ENCODE results near the gene ZNF467. TPM values are rescaled to one million over a fixed set of nuclear protein-coding genes. Genes with fewer than 3 reads are reported as not detected.
A peak's percentile ranks its signal among the peaks of the same experiment; 100 is the strongest.

The ZNF467 gene
- total and polyA plus RNA-seq, 8 donors, result 3.1 to 16.4 (median 12.2) TPM; not detected in 1

DNA sequence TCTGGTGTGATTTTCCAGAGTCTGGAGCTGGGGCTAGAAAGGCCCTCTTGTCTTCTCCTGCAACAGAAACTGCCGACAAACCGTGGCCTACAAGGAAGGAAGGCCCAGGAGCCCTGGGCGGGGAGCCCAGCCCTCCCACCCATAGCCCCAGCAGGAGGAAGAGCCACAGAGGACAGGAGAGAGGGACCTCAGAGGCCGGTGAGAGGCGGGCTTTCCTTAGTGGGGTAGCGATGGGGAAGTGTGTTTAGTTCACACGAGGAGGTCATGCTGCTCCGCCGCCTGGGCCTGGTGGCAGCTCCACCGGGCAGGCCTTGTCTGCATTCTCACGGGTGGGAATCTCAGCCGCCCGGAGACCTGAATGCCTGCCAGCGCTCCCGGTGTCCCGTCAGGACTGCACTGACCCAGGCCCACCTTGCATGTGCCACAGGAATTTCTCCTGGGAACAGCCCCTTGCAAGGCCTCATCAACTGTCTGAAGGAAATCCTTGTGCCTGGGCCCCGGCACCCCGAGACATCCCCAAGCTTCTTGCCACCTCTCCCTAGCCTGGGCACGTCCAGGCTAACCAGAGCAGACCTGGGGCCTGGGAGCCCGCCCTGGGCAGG lies 50.9 kb downstream of the ZNF467 start:
- no peak overlapping the region for H3K27ac ChIP-seq
- H3K4me3 ChIP-seq, result no peak overlapping the region
- H3K9me3 ChIP-seq, result no peaks in the 10 kb centered on the region
- peaks cover 44 to 75% (median 72%) of the 10 kb centered on the region in 4 donors for H3K36me3 ChIP-seq
- TF ChIP-seq EP300 (IDR thresholded peaks at IDR 0.05), result no peak
- TF ChIP-seq POLR2A (IDR thresholded peaks at IDR 0.05), result no peak
- no peak for TF ChIP-seq POLR2AphosphoS5 (IDR thresholded peaks at IDR 0.05)
- TF ChIP-seq, protein P1, sequence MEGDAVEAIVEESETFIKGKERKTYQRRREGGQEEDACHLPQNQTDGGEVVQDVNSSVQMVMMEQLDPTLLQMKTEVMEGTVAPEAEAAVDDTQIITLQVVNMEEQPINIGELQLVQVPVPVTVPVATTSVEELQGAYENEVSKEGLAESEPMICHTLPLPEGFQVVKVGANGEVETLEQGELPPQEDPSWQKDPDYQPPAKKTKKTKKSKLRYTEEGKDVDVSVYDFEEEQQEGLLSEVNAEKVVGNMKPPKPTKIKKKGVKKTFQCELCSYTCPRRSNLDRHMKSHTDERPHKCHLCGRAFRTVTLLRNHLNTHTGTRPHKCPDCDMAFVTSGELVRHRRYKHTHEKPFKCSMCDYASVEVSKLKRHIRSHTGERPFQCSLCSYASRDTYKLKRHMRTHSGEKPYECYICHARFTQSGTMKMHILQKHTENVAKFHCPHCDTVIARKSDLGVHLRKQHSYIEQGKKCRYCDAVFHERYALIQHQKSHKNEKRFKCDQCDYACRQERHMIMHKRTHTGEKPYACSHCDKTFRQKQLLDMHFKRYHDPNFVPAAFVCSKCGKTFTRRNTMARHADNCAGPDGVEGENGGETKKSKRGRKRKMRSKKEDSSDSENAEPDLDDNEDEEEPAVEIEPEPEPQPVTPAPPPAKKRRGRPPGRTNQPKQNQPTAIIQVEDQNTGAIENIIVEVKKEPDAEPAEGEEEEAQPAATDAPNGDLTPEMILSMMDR (IDR thresholded peaks at IDR 0.05), result no peak
- no peak for DNase-seq
- peaks cover 12 to 37% (median 22%) of the 10 kb centered on the region in 4 donors for H3K4me1 ChIP-seq
- H3K27me3 ChIP-seq, result no peaks in the 10 kb centered on the region
- 90 to 96% (median 93%) methylated on average over 10 to 20 of the region's 20 CpGs for WGBS, 5 donors
- intact Hi-C loops (cut with DNase I; ENCODE audit: low total_unique reads), result no loop called here

- H3K27ac ChIP-seq, result peak overlapping the region in 1 of 5 donors; percentile 64
- peaks cover 13 to 40% (median 22%) of the 10 kb centered on the region in 4 donors for H3K4me1 ChIP-seq
- H3K4me3 ChIP-seq, result no peak overlapping the region
- no peak for DNase-seq
- H3K27me3 ChIP-seq, result no peaks in the 10 kb centered on the region
- H3K9me3 ChIP-seq, result no peaks in the 10 kb centered on the region
- intact Hi-C loops (cut with DNase I; ENCODE audit: low total_unique reads), result no loop called here
- TF ChIP-seq, protein P1 (IDR thresholded peaks at IDR 0.05), result no peak
- TF ChIP-seq POLR2A (IDR thresholded peaks at IDR 0.05) (no peak), EP300 (IDR thresholded peaks at IDR 0.05) (no peak), POLR2AphosphoS5 (IDR thresholded peaks at IDR 0.05) (no peak)
- H3K36me3 ChIP-seq, result peaks cover 44 to 62% (median 59%) of the 10 kb centered on the region in 4 donors
- WGBS, 5 donors, result 91 to 94% (median 92%) methylated on average over 13 to 16 of the region's 16 CpGs
Observed at GRCh38 chr7:149721084-149721601, 52.2 kb downstream of the ZNF467 start.

DNA sequence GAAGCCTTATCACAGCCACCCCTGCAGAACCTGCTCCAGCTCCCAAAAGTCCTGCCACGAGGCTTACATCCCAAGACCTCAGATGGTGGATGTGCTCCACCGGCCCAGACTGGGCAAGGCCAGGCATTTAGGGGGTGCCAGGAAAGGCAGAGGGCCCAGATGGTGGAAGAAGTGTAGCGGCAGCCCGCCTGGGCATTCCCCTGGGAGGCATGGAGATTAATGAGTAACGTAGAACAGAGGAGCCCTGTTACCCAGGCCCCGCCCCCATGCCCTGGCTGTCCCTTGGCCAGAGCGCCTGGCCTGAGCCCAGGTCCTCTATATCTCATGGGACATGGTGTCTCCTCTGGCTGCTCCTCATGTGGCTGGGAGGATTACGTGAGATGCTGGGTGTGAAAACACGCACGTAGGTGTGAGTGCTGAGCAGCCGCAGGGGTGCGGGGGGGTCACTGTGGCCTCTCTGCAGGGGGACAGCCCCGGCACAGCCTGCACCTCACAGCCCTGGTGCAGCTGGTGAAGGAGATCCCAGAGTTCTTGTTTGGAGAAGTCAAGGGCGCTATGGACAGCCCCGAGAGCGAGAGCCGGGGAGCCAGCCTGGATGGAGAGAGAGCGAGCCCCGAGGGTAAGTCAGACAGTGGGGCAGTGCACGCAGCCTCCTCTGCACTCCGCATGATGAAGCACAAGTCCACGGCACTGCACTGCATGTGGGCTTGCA lies 52.9 kb downstream of the ZNF467 start:
- Histone ChIP-seq H3K27ac (peak overlapping the region in 2 of 5 donors; percentile 24 to 64), H3K36me3 (peaks cover 37 to 56% (median 53%) of the 10 kb centered on the region in 4 donors), H3K4me3 (no peak overlapping the region), H3K4me1 (peaks cover 19 to 46% (median 28%) of the 10 kb centered on the region in 4 donors), H3K9me3 (no peaks in the 10 kb centered on the region), H3K27me3 (no peaks in the 10 kb centered on the region)
- DNase-seq, result peak; percentile 70 to 86
- intact Hi-C loops (cut with DNase I; ENCODE audit: low total_unique reads), result no loop called here
- 51 to 73% (median 62%) methylated on average over 22 of the region's 22 CpGs for whole genome bisulfite sequencing, 5 donors
- TF ChIP-seq POLR2AphosphoS5 (IDR thresholded peaks at IDR 0.05) (peak in 2 of 3 donors; percentile 23 to 49), EP300 (IDR thresholded peaks at IDR 0.05) (peak; percentile 80)
- TF ChIP-seq, protein P1 (IDR thresholded peaks at IDR 0.05), result no peak

GRCh38 chr7:149719912-149720335 lies 53.5 kb downstream of the ZNF467 start:
- Histone ChIP-seq H3K27me3 (no peaks in the 10 kb centered on the region), H3K4me3 (no peak overlapping the region), H3K36me3 (peaks cover 32 to 50% (median 47%) of the 10 kb centered on the region in 4 donors), H3K4me1 (peaks cover 24 to 51% (median 34%) of the 10 kb centered on the region in 4 donors), H3K9me3 (no peaks in the 10 kb centered on the region), H3K27ac (peak overlapping the region in 2 of 5 donors; percentile 24 to 64)
- TF ChIP-seq, protein P1 (IDR thresholded peaks at IDR 0.05), result no peak
- TF ChIP-seq POLR2A (IDR thresholded peaks at IDR 0.05), result no peak
- no peak for TF ChIP-seq POLR2AphosphoS5 (IDR thresholded peaks at IDR 0.05)
- no peak for TF ChIP-seq EP300 (IDR thresholded peaks at IDR 0.05)
- WGBS, 5 donors, result 67 to 87% (median 81%) methylated on average over 5 of the region's 5 CpGs
- no peak for DNase-seq
- intact Hi-C loops (cut with DNase I; ENCODE audit: low total_unique reads), result no loop called here
